NB4 (cell line): ENCODE results near the gene PANX1.
"Not testable (repeated sequence)": the region's sequence is repeated elsewhere in the genome, so short reads cannot be mapped to it uniquely, and the experiment has no call there.

Experiments used
- POLR2A ChIP-seq: IDR thresholded peaks from 2 replicates; pipeline ENCODE4 v1.6.1; 2011; ENCODE audit warnings: mild to moderate bottlenecking; ENCODE audit not compliant: insufficient read length; ENCODE audit errors: extremely low read depth
- TF ChIP-seq, protein P1 (sequence below): IDR thresholded peaks from one replicate; pipeline ENCODE4 v1.5.1; 2012; ENCODE audit warnings: low read depth, low read length

DNA sequence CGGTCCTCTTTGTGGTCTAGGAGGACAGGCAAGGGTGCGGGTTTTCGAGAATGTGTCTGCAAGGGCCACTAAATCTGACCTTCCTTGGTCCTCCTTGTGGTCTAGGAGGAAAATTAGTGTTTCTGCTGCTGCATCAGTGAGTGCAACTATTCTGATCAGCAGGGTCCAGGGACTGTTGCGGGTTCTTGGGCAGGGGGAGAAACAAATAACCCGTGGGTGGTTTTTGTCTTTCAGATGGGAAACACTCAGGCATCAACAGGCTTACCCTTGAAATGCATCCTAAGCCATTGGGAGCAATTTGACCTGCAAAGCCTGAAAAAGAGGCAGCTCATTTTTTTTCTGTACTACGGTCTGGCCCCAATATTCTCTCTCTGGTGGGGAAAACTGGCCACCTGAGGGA lies 9.0 kb upstream of the PANX1 start:
- TF ChIP-seq, protein P1, sequence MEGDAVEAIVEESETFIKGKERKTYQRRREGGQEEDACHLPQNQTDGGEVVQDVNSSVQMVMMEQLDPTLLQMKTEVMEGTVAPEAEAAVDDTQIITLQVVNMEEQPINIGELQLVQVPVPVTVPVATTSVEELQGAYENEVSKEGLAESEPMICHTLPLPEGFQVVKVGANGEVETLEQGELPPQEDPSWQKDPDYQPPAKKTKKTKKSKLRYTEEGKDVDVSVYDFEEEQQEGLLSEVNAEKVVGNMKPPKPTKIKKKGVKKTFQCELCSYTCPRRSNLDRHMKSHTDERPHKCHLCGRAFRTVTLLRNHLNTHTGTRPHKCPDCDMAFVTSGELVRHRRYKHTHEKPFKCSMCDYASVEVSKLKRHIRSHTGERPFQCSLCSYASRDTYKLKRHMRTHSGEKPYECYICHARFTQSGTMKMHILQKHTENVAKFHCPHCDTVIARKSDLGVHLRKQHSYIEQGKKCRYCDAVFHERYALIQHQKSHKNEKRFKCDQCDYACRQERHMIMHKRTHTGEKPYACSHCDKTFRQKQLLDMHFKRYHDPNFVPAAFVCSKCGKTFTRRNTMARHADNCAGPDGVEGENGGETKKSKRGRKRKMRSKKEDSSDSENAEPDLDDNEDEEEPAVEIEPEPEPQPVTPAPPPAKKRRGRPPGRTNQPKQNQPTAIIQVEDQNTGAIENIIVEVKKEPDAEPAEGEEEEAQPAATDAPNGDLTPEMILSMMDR, result not testable (repeated sequence)
- TF ChIP-seq POLR2A, result not testable (repeated sequence)
